Dermis blood vessel endothelial cell (primary cell): Measurements from ENCODE around the gene ACTMAP. TPM values are rescaled to one million over a fixed set of nuclear protein-coding genes. Genes with fewer than 3 reads are reported as not detected.
"Not testable (repeated sequence)": the region's sequence is repeated elsewhere in the genome, so short reads cannot be mapped to it uniquely, and the experiment has no call there.

Source experiments
- DNase-seq: peaks from one replicate; pipeline ENCODE4 v3.0.0; 2010
- total RNA-seq: library from RNA; depleted of rRNA; stranded (reverse); fragments of >200 nt; gene quantifications from 2 replicates; pipeline ENCODE4 v1.2.3, GENCODE V29; 2014

Gene ACTMAP
- 1.0 and 2.0 TPM in 2 replicates for total RNA-seq

DNA sequence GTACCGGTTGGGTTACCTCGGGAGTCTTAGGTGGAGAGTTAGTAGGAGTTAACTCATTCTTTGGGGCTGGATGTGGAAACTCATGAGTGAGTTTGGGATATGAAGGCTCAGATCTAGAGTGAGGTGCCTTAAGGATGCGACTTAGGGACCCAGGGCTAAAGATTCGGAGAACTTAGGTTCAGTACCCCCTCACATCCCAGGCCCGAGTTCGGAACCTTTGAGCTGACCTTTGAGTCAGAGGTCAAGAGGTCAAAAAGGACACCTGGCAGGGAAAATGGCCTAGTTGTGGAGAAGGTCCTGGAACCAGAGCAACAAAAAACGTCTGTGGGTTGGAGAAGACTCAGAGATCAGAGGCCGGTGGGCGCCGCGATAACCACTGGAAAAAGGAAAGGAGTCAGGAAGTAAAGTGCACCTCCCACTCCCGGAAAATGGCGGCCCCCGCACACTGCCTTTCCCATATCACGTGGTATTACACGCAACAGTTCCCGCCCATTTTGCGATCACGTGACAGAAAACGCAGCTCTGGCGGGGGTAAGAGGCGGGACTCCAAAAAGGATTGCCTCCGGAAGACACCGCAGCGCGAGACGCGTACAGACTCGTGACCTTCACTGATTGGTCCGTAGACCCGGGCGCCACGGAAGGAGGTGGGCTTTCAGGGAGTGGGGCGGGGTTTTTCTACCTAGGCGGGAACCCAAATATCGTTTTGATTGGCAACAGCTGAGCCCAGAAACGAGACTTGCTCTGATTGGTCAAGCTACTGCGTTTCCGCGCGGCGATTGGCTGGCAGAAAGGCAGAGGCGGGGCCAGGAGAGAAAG lies at the start of gene ACTMAP:
ACTMAP (minus strand) TSS at position 420 of the 816 bp plus-strand sequence. CDS start 674 bp downstream, outside the sequence.
- peak; percentile 100 for DNase-seq

DNA sequence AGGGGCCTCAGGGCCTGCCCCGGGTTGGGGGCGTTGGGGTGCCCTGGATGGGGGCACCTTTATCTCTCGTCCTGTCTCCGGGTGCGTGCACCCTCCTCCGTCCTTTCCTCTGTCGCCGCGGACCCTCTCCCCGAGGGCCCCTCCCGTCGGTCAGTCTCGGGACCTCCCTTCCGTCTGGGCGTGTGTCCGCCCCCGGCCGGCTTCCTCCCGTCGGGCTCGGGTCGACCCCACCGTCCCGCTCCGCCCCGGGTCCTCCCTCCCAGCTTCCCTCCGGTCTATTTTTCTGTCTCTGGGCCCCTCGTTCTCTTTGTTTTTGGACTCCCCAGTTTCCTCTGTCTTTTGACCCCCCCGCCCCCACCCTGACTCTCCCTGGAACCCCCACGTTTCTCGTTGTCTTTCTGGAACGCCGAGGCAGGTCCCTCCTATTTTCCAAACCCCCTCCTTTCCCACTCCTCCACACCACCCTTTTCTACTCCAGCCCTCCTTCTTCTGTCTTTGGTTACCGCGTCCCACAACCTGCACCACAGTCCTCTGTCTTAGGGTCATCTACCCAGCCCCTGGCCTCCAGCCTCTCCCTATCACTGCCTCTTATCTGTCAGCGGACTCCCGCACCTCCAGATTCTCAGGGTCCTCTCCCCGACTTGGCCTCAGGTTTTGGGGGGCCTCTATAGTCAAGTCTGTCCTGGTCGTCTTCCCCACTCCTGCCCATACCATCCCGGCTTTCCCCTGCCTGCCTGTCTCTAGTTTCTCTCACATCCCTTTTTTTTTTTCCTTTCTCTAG lies 49.5 kb upstream of the ACTMAP start:
- peak; percentile 72 for DNase-seq

- peak; percentile 100 for DNase-seq
Observed at GRCh38 chr19:40798683-40799557, 48.6 kb upstream of the ACTMAP start, which contains the start of gene EGLN2. Gene EGLN2, plus strand, starts transcription at chr19:40799191. Its CDS starts 1,382 bp downstream, at chr19:40800573.

GRCh38 chr19:40797963-40798682 lies 47.8 kb upstream of the ACTMAP start:
- peak; percentile 82 for DNase-seq

DNA sequence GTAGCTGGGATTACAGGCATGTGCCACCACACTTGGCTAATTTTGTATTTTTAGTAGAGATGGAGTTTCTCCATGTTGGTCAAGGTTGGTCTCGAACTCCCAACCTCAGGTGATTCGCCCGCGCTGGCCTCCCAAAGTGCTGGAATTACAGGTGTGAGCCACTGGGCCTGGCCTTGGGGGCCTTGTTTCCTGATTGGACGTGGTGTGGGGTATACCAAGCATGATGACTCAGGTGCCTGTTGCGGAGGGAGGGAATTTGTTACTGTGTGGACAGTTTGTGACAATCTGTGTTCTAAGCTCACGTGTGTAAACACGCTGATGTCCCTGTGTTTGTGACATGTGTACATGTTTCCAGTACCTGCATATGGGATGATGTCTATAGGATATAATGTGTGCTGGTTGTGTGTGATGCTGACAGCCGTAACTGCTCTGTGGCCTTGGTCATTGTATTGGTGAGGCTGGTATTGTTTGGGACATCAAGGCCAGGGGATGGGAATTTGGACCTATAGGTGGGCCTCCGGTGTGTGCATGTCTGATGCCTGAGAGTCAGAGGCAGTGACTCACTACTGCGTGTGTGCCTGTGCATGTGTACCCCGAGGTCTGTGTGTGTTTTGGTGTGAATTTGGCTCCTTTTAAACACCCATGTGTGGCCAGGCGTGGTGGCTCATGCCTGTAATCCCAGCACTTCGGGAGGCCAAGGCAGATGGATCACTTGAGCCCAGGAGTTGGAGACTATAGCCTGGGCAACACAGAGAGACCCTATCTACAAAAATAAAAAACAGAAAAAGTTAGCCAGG lies 47.1 kb upstream of the ACTMAP start:
- no peak for DNase-seq

GRCh38 chr19:40791996-40792395 lies 41.7 kb upstream of the ACTMAP start:
- no peak for DNase-seq

DNA sequence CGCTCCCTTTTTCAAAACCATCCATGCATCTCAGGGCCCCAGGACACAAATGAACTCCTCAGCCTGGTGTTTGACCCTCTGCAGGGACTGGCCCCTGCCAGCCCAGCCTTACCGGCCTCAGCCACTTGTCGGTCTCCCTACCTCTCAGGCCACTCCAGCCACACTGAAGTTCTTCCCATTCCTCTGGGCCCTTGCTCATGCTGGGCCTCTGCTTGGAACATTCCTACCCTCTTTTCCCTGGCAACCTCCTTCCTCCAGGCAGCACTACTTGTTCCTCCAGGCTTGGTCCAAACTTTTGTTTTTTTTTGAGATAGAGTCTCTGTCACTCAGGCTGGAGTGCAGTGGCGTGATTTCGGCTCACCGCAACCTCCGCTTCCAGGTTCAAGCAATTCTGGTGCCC lies 41.1 kb upstream of the ACTMAP start:
- no peak for DNase-seq

- no peak for DNase-seq
Observed at GRCh38 chr19:40786060-40787037, 36.1 kb upstream of the ACTMAP start.

GRCh38 chr19:40785526-40785925 lies 35.2 kb upstream of the ACTMAP start:
- no peak for DNase-seq

GRCh38 chr19:40784146-40784545 lies 33.9 kb upstream of the ACTMAP start:
- not testable (repeated sequence) for DNase-seq

- DNase-seq: no peak
Observed at GRCh38 chr19:40783711-40784110, 33.4 kb upstream of the ACTMAP start.

DNA sequence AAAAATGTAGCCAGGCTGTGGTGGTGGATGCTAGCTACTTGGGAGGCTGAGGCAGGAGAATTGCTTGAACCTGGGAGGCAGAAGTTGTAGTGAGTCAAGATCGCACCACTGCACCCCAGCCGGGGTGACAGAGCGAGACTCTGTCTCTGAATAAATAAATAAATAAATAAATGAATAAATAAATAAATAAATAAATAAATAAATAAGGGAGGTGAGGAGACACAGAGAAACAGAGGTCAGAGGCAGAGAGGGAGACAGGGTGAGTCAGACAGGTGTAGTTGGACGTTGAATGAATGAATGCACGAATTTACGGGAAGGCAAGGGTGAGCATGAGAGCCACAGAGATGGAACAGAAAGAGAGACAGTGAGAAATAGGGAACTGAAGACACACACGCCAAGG lies 30.9 kb upstream of the ACTMAP start:
- DNase-seq: no peak

- DNase-seq: no peak
Observed at GRCh38 chr19:40780582-40780981, 30.3 kb upstream of the ACTMAP start.

DNA sequence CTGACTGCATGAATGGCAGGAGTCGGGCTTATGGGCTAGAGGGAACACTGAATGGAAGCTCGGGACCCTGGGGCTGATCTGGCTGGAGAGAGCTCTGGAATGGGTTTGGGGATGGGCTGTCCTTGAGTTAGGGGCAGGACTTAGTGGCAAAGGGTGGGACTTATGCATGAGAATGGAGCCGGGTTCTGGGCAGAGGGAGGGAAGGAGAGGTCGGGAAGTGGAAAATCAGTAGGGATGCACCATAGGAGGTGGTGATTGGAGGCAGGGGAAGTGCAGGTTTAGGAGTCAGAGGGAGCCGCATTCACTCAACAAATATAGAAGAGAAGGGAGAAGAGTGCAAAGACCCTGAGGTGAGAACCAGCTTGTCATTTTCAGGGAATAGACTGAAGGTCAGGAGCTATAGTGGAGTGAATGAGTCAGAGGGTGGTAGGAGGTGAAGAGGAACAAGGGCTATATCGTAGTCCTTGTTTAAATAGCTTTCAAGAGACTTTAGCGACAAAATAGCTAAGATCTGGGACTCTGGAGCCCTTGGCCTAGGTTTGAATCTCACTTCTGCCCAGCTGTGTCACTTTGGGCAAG lies 28.5 kb upstream of the ACTMAP start:
- peak; percentile 43 for DNase-seq

DNA sequence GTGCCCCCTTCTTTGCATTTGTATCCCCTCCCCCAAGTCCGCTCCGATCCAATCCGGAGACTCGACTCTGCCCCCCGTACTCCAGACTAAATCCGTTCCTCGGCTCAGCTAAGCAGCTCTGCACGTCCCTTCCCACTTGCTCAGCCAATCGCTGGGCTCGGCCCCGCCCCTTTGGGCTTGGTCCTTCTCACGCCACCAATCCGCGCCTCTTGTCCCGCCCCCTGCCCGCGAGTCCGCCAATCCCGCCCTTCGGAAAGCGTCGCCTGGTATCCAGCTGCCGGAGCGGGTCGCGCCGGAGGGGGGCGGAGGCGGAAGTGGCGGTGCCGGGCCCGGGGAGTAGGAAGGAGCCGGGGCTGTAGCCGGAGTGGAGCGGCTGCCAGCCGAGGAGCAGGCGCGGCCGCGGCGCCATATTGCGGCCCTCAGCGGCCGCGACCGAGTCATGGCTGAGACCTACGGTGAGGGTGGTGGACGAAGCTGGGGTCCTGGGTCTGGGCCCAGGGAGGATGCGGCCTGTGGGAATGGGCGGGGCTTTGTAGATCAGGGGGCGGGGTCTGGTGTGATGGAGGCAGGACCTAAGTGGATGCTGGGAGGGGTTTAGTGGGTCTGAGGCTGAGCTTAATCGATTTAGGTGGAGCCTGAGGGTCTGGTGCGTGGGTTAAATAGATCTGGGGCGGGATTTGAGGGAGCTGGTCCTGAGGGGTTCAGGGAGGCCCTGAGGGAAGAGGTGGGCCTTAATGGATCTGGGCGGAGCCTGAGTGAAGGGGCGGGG lies 27.8 kb upstream of the ACTMAP start, which contains the start of gene RAB4B:
RAB4B (plus strand) TSS at position 311 of the 769 bp plus-strand sequence; CDS start at position 440, 129 bp downstream.
- peak; percentile 100 for DNase-seq

- no peak for DNase-seq
Observed at GRCh38 chr19:40777645-40777936, 27.3 kb upstream of the ACTMAP start.

- DNase-seq: peak; percentile 95
Observed at GRCh38 chr19:40776932-40777644, 26.8 kb upstream of the ACTMAP start.

GRCh38 chr19:40776364-40776763 lies 26.1 kb upstream of the ACTMAP start:
- no peak for DNase-seq
